Measurements from ENCODE around the gene AFG1L. TPM values are rescaled to one million over a fixed set of nuclear protein-coding genes. Genes with fewer than 3 reads are reported as not detected.

Gene AFG1L
- total RNA-seq, 2 donors from 2014 or later: 10.5 to 11.1 TPM

GRCh38 chr6:108570517-108570916, 275.7 kb downstream of the AFG1L start:
- no peaks in the 10 kb centered on the region for H3K9me3 ChIP-seq (ENCODE audit: control insufficient read depth, low read length)
- H3K9ac ChIP-seq (ENCODE audit: extremely low read depth, low read length, poor library complexity, severe bottlenecking): no peak overlapping the region
- H3K27ac Mint-ChIP-seq: no peak overlapping the region
- H3K27me3 ChIP-seq (ENCODE audit: control insufficient read depth, insufficient read depth, low read length, poor library complexity, severe bottlenecking): no peaks in the 10 kb centered on the region
- H3K4me1 ChIP-seq (ENCODE audit: control insufficient read depth, insufficient read depth, low read length): no peaks in the 10 kb centered on the region
- no peaks in the 10 kb centered on the region for H3K9me3 Mint-ChIP-seq
- WGBS, 2 experiments (ENCODE audit: insufficient coverage in 1 of 2, insufficient read length in 1 of 2): 90% methylated on average over 1 of the region's 1 CpG; no CpG with 5 or more reads in 1 of the 2 experiments
- H3K27me3 Mint-ChIP-seq (ENCODE audit: insufficient read depth): no peaks in the 10 kb centered on the region
- peaks cover 46% of the 10 kb centered on the region for H3K36me3 Mint-ChIP-seq (ENCODE audit: low read depth)
- H3K4me1 Mint-ChIP-seq: no peaks in the 10 kb centered on the region
- TF ChIP-seq, protein P1, sequence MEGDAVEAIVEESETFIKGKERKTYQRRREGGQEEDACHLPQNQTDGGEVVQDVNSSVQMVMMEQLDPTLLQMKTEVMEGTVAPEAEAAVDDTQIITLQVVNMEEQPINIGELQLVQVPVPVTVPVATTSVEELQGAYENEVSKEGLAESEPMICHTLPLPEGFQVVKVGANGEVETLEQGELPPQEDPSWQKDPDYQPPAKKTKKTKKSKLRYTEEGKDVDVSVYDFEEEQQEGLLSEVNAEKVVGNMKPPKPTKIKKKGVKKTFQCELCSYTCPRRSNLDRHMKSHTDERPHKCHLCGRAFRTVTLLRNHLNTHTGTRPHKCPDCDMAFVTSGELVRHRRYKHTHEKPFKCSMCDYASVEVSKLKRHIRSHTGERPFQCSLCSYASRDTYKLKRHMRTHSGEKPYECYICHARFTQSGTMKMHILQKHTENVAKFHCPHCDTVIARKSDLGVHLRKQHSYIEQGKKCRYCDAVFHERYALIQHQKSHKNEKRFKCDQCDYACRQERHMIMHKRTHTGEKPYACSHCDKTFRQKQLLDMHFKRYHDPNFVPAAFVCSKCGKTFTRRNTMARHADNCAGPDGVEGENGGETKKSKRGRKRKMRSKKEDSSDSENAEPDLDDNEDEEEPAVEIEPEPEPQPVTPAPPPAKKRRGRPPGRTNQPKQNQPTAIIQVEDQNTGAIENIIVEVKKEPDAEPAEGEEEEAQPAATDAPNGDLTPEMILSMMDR (conservative IDR thresholded peaks at IDR 0.05): peak; percentile 54
- H3K4me3 Mint-ChIP-seq: no peak overlapping the region
- H3K36me3 ChIP-seq (ENCODE audit: control insufficient read depth, insufficient read depth, low read length): peaks cover 48% of the 10 kb centered on the region
- H3K4me3 ChIP-seq (ENCODE audit: low read length): no peak overlapping the region
- H3K27ac ChIP-seq (ENCODE audit: low read depth, low read length): no peak overlapping the region
- DNase-seq: no peak

DNA sequence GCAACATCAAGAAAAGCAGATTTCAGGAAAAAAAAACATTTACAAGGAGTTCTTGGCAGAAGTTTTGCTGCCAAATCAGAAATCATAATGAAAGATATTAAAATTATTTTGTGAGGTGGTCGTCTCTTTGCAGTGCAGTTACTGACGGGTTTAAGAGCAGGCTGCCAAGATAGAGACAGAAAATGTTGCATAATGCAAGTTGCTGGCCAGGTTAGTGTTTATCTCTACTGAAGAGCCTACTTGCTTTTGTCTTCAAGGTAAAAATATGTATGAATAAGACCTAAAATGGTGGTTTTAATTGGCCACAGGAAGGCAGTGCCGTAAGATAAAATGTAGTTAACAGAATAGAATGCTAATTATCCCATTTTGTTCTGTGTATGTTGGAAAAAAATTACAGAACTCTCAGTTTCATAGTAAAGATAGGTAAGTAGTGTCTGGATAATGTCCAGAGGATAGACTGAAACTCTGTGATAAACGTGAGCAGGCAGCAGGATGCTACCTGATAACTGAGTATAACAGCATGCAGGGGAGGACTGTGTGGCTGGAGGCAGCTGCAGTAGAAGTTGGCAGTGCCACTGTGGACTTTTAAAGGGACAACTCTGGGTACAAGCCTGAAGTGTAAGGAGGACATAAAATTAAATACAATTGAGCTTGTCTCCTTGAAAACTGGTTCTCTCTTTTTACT, 279.7 kb downstream of the AFG1L start:
- Histone ChIP-seq H3K9ac (ENCODE audit: extremely low read depth, low read length, poor library complexity, severe bottlenecking) (no peak overlapping the region), H3K9me3 (ENCODE audit: control insufficient read depth, low read length) (no peaks in the 10 kb centered on the region), H3K27ac (ENCODE audit: low read depth, low read length) (no peak overlapping the region), H3K4me3 (ENCODE audit: low read length) (no peak overlapping the region), H3K27me3 (ENCODE audit: control insufficient read depth, insufficient read depth, low read length, poor library complexity, severe bottlenecking) (no peaks in the 10 kb centered on the region), H3K4me1 (ENCODE audit: control insufficient read depth, insufficient read depth, low read length) (no peaks in the 10 kb centered on the region), H3K36me3 (ENCODE audit: control insufficient read depth, insufficient read depth, low read length) (peaks cover 34% of the 10 kb centered on the region)
- Mint-ChIP-seq H3K9me3 (no peaks in the 10 kb centered on the region), H3K4me3 (no peak overlapping the region), H3K36me3 (ENCODE audit: low read depth) (peaks cover 37% of the 10 kb centered on the region), H3K4me1 (no peaks in the 10 kb centered on the region), H3K27ac (no peak overlapping the region), H3K27me3 (ENCODE audit: insufficient read depth) (no peaks in the 10 kb centered on the region)
- DNase-seq: no peak
- TF ChIP-seq, protein P1 (conservative IDR thresholded peaks at IDR 0.05): no peak
- WGBS, 2 experiments (ENCODE audit: insufficient coverage in 1 of 2, insufficient read length in 1 of 2): 91 to 92% methylated on average over 4 of the region's 4 CpGs

Other genes with a start within 250 kb of the AFG1L start
- gene OSTM1, start 220.3 kb upstream of the AFG1L start, total RNA-seq: 10 to 100 TPM; 16.9 to 25.3 TPM
- not detected for gene NR2E1, start 129.0 kb upstream of the AFG1L start, total RNA-seq
- gene SNX3, start 34.0 kb upstream of the AFG1L start, total RNA-seq: 10 to 100 TPM; 79.2 TPM

Measured in endodermal cell (in vitro differentiated cells).